Naive thymus-derived CD8-positive, alpha-beta T cell (primary cell): ENCODE results near the gene TNRC6C. TPM values are rescaled to one million over a fixed set of nuclear protein-coding genes. Genes with fewer than 3 reads are reported as not detected.
A peak's percentile ranks its signal among the peaks of the same experiment; 100 is the strongest.

Experiments
- ATAC-seq, 2 donors: fragments of 150-1000 bp; cut with Tn5 transposase in 1 of 2; sonication (Bioruptor Pico), chemical (Tn5 transposase) in 1 of 2; 1 replicate in 1 of 2; 2 replicates in 1 of 2; pipeline ENCODE4 v1.10.0; 2021; ENCODE audit warnings: mild to moderate bottlenecking in 2 of 2, moderate library complexity in 2 of 2
- POLR2A ChIA-PET: fragments of 350-600 bp; sonication (Branson Sonifier 250); formaldehyde crosslinking; loops from one replicate; lab custom pipeline; 2021; ENCODE audit warnings: antibody characterized with exemption; lab: Charles Lee
- DNase-seq, 10 donors: peaks; one replicate each; pipeline versions ENCODE4 v3.0.0 to v3.0.0-alpha.2; 2020 to 2022
- H3K27ac Mint-ChIP-seq, 10 donors: one replicate each; pipeline ENCODE4 v1.8.0; 2020 to 2022; ENCODE audit warnings: mild to moderate bottlenecking in 10 of 10, mixed read lengths in 10 of 10, moderate library complexity in 4 of 10, inconsistent platforms in 1 of 10
- H3K27me3 Mint-ChIP-seq, 5 donors: one replicate each; pipeline ENCODE4 v1.8.0; 2021 to 2022; ENCODE audit warnings: mixed read lengths in 5 of 5
- H3K36me3 Mint-ChIP-seq, 3 donors: one replicate each; pipeline ENCODE4 v1.8.0; 2020 to 2022; ENCODE audit warnings: mixed read lengths in 3 of 3, mild to moderate bottlenecking in 2 of 3, inconsistent platforms in 1 of 3
- H3K4me1 Mint-ChIP-seq, 4 donors: one replicate each; pipeline ENCODE4 v1.8.0; 2021 to 2022; ENCODE audit warnings: mixed read lengths in 4 of 4
- H3K4me3 Mint-ChIP-seq, 10 donors: one replicate each; pipeline ENCODE4 v1.8.0; 2020 to 2022; ENCODE audit warnings: mild to moderate bottlenecking in 10 of 10, mixed read lengths in 10 of 10, moderate library complexity in 6 of 10, inconsistent platforms in 1 of 10
- H3K9me3 Mint-ChIP-seq, 9 donors: one replicate each; pipeline ENCODE4 v1.8.0; 2020 to 2022; ENCODE audit warnings: mixed read lengths in 9 of 9, mild to moderate bottlenecking in 3 of 9, inconsistent platforms in 1 of 9, moderate library complexity in 1 of 9
- polyA plus RNA-seq, 3 donors: library from polyadenylated mRNA; unstranded; fragments of 300-500 nt; fragmentation: Illumina TruSeq; gene quantifications; one replicate each; pipeline ENCODE4 v1.2.3, GENCODE V29; 2021
- total RNA-seq, 8 experiments: library from RNA in 2 of 8; stranded (reverse) in 2 of 8; gene quantifications; one replicate each; pipeline ENCODE4 v1.2.3 and lab custom pipeline; 2021 to 2026

Gene TNRC6C
- total and polyA plus RNA-seq, 5 experiments from 2014 or later, result 4.9 to 116 (median 8.6) TPM

- H3K27me3 Mint-ChIP-seq, result no peaks in the 10 kb centered on the region
- POLR2A ChIA-PET, result interaction anchor here (1.6 kb wide), 1 partner anchor 43 kb away, joined by 5 read pairs; the partner anchor contains the start of gene TNRC6C
- H3K9me3 Mint-ChIP-seq, result no peaks in the 10 kb centered on the region
- H3K4me3 Mint-ChIP-seq, result peak overlapping the region in 3 of 10 donors; percentile 6 to 22 (median 19)
- peaks cover 0 to 49% (median 9%) of the 10 kb centered on the region in 3 donors for H3K36me3 Mint-ChIP-seq
- peaks cover 44 to 78% (median 76%) of the 10 kb centered on the region in 4 donors for H3K4me1 Mint-ChIP-seq
- DNase-seq, result no peak
- H3K27ac Mint-ChIP-seq, result peak overlapping the region; percentile 2 to 77 (median 23)
- ATAC-seq, result no peak
Observed at GRCh38 chr17:78001182-78001581, 42.7 kb downstream of the TNRC6C start.

DNA sequence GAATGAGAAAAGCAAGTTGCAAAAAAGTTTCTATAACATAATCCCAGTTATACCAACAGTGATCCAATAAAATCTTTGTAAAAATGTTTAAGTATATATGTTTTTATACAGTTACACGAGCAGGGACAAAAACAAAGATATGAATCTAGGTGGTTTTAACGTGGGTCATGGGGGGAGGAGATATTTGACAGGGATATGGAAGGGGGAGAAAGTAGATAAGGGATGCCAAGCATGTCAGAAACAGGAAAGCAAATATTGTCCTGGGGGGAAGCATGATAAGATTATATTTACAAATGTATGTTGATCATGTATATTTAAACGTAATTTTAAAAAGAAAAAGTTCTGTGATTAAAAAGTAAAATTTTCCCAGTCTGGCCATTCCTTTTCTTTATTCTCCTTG is 43.1 kb downstream of the TNRC6C start:
- Mint-ChIP-seq H3K27ac (peak overlapping the region in 9 of 10 donors; percentile 9 to 81 (median 39)), H3K36me3 (peaks cover 0 to 49% (median 9%) of the 10 kb centered on the region in 3 donors), H3K4me1 (peaks cover 43 to 77% (median 76%) of the 10 kb centered on the region in 4 donors), H3K27me3 (no peaks in the 10 kb centered on the region), H3K4me3 (peak overlapping the region in 2 of 10 donors; percentile 19 to 22), H3K9me3 (no peaks in the 10 kb centered on the region)
- DNase-seq, result no peak
- ATAC-seq, result no peak
- POLR2A ChIA-PET, result interaction anchor here (1.6 kb wide), 1 partner anchor 44 kb away, joined by 5 read pairs; the partner anchor contains the start of gene TNRC6C

DNA sequence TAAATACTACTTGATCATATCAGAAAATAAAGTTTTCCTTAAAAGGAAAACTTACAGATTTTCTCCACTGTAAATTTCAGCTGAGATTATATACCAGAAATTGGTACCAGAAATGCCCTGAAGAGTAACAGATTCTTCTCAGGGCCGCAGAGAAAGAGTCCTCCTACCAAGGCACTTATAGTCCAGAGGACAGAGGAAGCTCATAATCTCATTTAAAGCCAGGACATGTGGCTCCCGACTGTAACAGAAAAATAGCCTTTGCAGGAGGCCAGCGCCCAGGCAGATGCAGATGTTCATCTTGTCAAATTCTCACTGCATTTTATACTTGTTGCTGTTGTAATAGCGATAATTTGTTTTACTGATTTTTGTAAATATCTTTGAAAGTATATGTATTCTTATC is 43.7 kb downstream of the TNRC6C start:
- Mint-ChIP-seq H3K27ac (peak overlapping the region in 8 of 10 donors; percentile 27 to 79 (median 65)), H3K27me3 (no peaks in the 10 kb centered on the region), H3K4me3 (no peak overlapping the region), H3K36me3 (peaks cover 0 to 54% (median 11%) of the 10 kb centered on the region in 3 donors), H3K9me3 (no peaks in the 10 kb centered on the region), H3K4me1 (peaks cover 38 to 73% (median 71%) of the 10 kb centered on the region in 4 donors)
- no peak for DNase-seq
- POLR2A ChIA-PET, result interaction anchor here (1.6 kb wide), 1 partner anchor 44 kb away, joined by 5 read pairs; the partner anchor contains the start of gene TNRC6C
- ATAC-seq, result no peak

DNA sequence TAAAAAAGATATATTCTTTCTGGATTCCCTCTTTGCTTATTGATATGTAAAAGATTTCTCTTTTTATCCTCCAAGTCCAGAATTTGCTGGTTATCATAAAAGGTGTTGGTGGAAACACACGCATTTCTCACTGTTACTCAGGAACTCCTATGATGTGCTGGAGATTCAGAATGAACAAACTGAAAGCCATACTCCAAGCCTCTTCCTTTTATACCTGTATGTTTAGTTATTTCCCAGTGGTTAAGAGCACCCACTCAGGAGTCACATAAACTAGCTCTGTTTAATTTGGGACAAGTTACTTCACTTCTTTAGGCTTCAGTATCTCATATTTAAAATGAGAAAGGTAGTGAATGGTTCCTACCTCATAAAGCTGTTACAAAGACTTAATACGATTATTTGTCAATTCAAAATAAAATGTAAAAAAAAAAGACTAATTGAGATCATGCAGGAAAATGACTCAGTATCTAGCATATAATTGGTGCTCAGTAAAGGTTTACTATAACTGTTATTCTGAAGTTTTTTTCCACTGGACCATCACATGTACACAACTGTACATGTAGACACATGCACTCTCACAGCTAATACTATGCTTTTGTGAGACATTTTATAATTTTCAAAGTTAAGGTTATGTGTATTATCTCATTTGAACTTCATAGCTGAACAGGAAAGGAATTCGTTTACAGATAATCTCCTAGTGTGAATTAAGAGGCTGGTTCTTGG is 47.1 kb downstream of the TNRC6C start:
- H3K27ac Mint-ChIP-seq, result peak overlapping the region in 9 of 10 donors; percentile 29 to 77 (median 55)
- POLR2A ChIA-PET, result no interaction called here
- H3K27me3 Mint-ChIP-seq, result no peaks in the 10 kb centered on the region
- ATAC-seq (no peak), DNase-seq (no peak)
- no peak overlapping the region for H3K4me3 Mint-ChIP-seq
- peaks cover 0 to 66% (median 14%) of the 10 kb centered on the region in 3 donors for H3K36me3 Mint-ChIP-seq
- H3K9me3 Mint-ChIP-seq, result no peaks in the 10 kb centered on the region
- peaks cover 19 to 60% (median 47%) of the 10 kb centered on the region in 4 donors for H3K4me1 Mint-ChIP-seq

- POLR2A ChIA-PET, result no interaction called here
- Mint-ChIP-seq H3K36me3 (peaks cover 0 to 71% (median 14%) of the 10 kb centered on the region in 3 donors), H3K4me1 (peaks cover 15 to 59% (median 46%) of the 10 kb centered on the region in 4 donors), H3K9me3 (no peaks in the 10 kb centered on the region), H3K4me3 (no peak overlapping the region), H3K27ac (peak overlapping the region in 9 of 10 donors; percentile 39 to 77 (median 56)), H3K27me3 (no peaks in the 10 kb centered on the region)
- DNase-seq, result no peak
- no peak for ATAC-seq
Observed at GRCh38 chr17:78006338-78006737, 47.8 kb downstream of the TNRC6C start.

GRCh38 chr17:78007647-78008046 is 49.1 kb downstream of the TNRC6C start:
- no peaks in the 10 kb centered on the region for H3K27me3 Mint-ChIP-seq
- H3K27ac Mint-ChIP-seq, result peak overlapping the region in 1 of 10 donors; percentile 26
- H3K36me3 Mint-ChIP-seq, result peaks cover 0 to 81% (median 20%) of the 10 kb centered on the region in 3 donors
- no peak overlapping the region for H3K4me3 Mint-ChIP-seq
- peaks cover 10 to 52% (median 39%) of the 10 kb centered on the region in 4 donors for H3K4me1 Mint-ChIP-seq
- DNase-seq (no peak), ATAC-seq (no peak)
- POLR2A ChIA-PET, result no interaction called here
- no peaks in the 10 kb centered on the region for H3K9me3 Mint-ChIP-seq

GRCh38 chr17:78010759-78011158 is 52.3 kb downstream of the TNRC6C start:
- peaks cover 0 to 72% (median 11%) of the 10 kb centered on the region in 3 donors for H3K36me3 Mint-ChIP-seq
- no peaks in the 10 kb centered on the region for H3K27me3 Mint-ChIP-seq
- H3K4me3 Mint-ChIP-seq, result peak overlapping the region in 6 of 10 donors; percentile 14 to 74 (median 54)
- ATAC-seq (peak; percentile 63 to 67), DNase-seq (peak in 7 of 10 donors; percentile 15 to 65 (median 32))
- POLR2A ChIA-PET, result interaction anchor here (1.6 to 8.0 kb wide), 2 partner anchors 54 to 468 kb away, joined by 3 to 69 read pairs; partner anchors contain the start of gene TNRC6C
- H3K27ac Mint-ChIP-seq, result peak overlapping the region in 7 of 10 donors; percentile 49 to 85 (median 79)
- H3K4me1 Mint-ChIP-seq, result peaks cover 13 to 48% (median 37%) of the 10 kb centered on the region in 4 donors
- no peaks in the 10 kb centered on the region for H3K9me3 Mint-ChIP-seq

GRCh38 chr17:78012428-78012827 is 53.9 kb downstream of the TNRC6C start:
- Mint-ChIP-seq H3K27me3 (no peaks in the 10 kb centered on the region), H3K9me3 (no peaks in the 10 kb centered on the region), H3K36me3 (peaks cover 0 to 62% (median 7%) of the 10 kb centered on the region in 3 donors), H3K4me3 (no peak overlapping the region), H3K27ac (peak overlapping the region in 6 of 10 donors; percentile 38 to 88 (median 44)), H3K4me1 (peaks cover 15 to 44% (median 30%) of the 10 kb centered on the region in 4 donors)
- no peak for DNase-seq
- no peak for ATAC-seq
- POLR2A ChIA-PET, result interaction anchor here (8.0 kb wide), 1 partner anchor 55 kb away, joined by 69 read pairs; the partner anchor contains the start of gene TNRC6C

DNA sequence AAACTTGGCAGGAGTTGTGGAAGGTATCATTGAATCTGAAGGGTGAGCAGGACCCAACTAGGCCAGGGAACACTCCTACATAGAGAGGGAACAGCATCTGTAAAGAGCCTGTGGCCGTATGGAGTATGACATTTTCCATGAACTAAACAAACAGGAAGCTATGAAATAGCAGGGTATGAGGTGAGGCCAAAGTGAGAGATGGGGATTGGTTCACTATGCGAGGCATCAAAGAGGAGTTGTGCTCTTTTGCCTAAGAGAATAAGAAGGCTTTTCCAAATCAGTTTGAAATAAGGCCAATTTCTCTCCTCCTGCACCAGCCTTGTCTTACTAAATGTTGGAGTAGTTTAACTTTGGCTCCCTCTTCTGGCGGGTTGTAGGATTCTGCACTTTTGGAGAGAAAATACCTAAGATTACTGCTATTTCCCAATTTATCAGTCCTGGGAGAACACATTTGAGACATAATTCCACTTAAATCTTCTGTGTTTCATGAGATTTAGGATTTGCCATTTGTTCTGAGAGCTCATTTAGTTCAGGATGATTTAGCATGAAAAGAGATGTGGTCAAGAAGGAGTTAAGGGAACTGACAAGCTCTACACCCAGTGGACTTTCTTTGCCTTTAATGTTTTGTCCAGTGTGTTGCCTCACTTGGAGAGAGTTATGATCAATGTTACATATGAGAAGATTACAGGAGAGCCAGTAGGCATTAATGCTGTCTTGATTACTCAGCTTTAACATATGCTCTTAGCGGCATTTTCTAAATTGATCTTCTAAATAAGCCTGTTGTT is 55.4 kb downstream of the TNRC6C start:
- POLR2A ChIA-PET, result interaction anchor here (1.3 to 8.0 kb wide), 3 partner anchors 50 to 144 kb away, joined by 3 to 69 read pairs (median 5); partner anchors contain the start of gene TNRC6C
- Mint-ChIP-seq H3K9me3 (no peaks in the 10 kb centered on the region), H3K4me1 (peaks cover 17 to 42% (median 32%) of the 10 kb centered on the region in 4 donors), H3K4me3 (no peak overlapping the region), H3K27ac (peak overlapping the region in 7 of 10 donors; percentile 35 to 88 (median 63)), H3K27me3 (no peaks in the 10 kb centered on the region), H3K36me3 (peaks cover 0 to 51% (median 6%) of the 10 kb centered on the region in 3 donors)
- DNase-seq, result peak in 9 of 10 donors; percentile 37 to 76 (median 55)
- ATAC-seq, result peak; percentile 67 to 80

GRCh38 chr17:78014646-78015045 is 56.1 kb downstream of the TNRC6C start:
- DNase-seq (no peak), ATAC-seq (no peak)
- POLR2A ChIA-PET, result interaction anchor here (1.6 to 8.0 kb wide), 2 partner anchors 57 to 145 kb away, joined by 3 to 69 read pairs; partner anchors contain the start of gene TNRC6C
- Mint-ChIP-seq H3K9me3 (no peaks in the 10 kb centered on the region), H3K27me3 (no peaks in the 10 kb centered on the region), H3K4me1 (peaks cover 19 to 41% (median 37%) of the 10 kb centered on the region in 4 donors), H3K36me3 (peaks cover 0 to 44% (median 6%) of the 10 kb centered on the region in 3 donors), H3K27ac (no peak overlapping the region), H3K4me3 (no peak overlapping the region)

DNA sequence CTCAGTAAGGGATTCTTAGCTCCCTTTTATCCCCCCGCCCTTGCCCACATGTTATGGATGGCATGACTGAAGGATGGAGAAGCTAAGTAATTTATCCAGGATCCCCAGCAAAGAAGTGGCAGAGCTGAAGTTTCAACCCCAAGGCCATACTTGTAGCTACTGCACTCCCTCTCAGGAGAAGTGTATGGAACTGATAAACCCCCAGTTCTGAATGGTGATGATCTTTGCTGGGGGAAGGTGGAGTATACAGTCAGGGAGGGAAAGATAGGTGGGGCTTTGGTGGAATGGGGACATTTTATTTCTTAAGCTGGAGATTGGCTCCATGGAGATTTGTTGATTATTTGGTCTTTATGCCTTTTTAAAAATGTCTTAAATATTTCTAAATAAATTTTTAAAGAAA is 58.3 kb downstream of the TNRC6C start:
- Mint-ChIP-seq H3K4me3 (no peak overlapping the region), H3K9me3 (no peaks in the 10 kb centered on the region), H3K27me3 (no peaks in the 10 kb centered on the region), H3K36me3 (peaks cover 0 to 43% (median 3%) of the 10 kb centered on the region in 3 donors), H3K4me1 (peaks cover 25 to 42% (median 36%) of the 10 kb centered on the region in 4 donors), H3K27ac (peak overlapping the region in 2 of 10 donors; percentile 39 to 76)
- DNase-seq (no peak), ATAC-seq (no peak)
- POLR2A ChIA-PET, result interaction anchor here (2.4 kb wide), 1 partner anchor 59 kb away, joined by 13 read pairs; the partner anchor contains the start of gene TNRC6C
